ENCODE data around the gene TTLL8. TPM values are rescaled to one million over a fixed set of nuclear protein-coding genes. Genes with fewer than 3 reads are reported as not detected.
A peak's percentile ranks its signal among the peaks of the same experiment; 100 is the strongest.

The TTLL8 gene
- total RNA-seq, 4 donors from 2014 or later = not detected

GRCh38 chr22:50032941-50033601 is 25.0 kb downstream of the TTLL8 start:
- no peak for TF ChIP-seq CTCF (IDR thresholded peaks at IDR 0.05)
- no peak for TF ChIP-seq POLR2A (IDR thresholded peaks at IDR 0.05)
- intact Hi-C loops (cut with DNase I; ENCODE audit: low total_unique reads) = no loop called here
- 84 to 87% methylated on average over 20 of the region's 23 CpGs for WGBS, 2 donors
- no peak for DNase-seq (ENCODE audit: low spot score in 2 of 2)
- no peak overlapping the region for H3K4me3 ChIP-seq (ENCODE audit: low read depth, poor library complexity, severe bottlenecking)

GRCh38 chr22:50032109-50032871 is 25.8 kb downstream of the TTLL8 start:
- TF ChIP-seq CTCF (IDR thresholded peaks at IDR 0.05) (no peak), POLR2A (IDR thresholded peaks at IDR 0.05) (no peak)
- 80 to 83% methylated on average over 21 of the region's 24 CpGs for WGBS, 2 donors
- no peak for DNase-seq (ENCODE audit: low spot score in 2 of 2)
- intact Hi-C loops (cut with DNase I; ENCODE audit: low total_unique reads) = no loop called here
- H3K4me3 ChIP-seq (ENCODE audit: low read depth, poor library complexity, severe bottlenecking) = no peak overlapping the region

GRCh38 chr22:50031189-50032091 is 26.7 kb downstream of the TTLL8 start:
- DNase-seq (ENCODE audit: low spot score in 2 of 2) = peak in 1 of 2 donors; percentile 85
- H3K4me3 ChIP-seq (ENCODE audit: low read depth, poor library complexity, severe bottlenecking) = no peak overlapping the region
- intact Hi-C loops (cut with DNase I; ENCODE audit: low total_unique reads) = loop anchor here (2.0 kb wide), 1 partner anchor 101 kb away; no protein-coding TSS in a partner anchor
- 82 to 84% methylated on average over 44 to 46 of the region's 49 CpGs for WGBS, 2 donors
- TF ChIP-seq POLR2A (IDR thresholded peaks at IDR 0.05) (no peak), CTCF (IDR thresholded peaks at IDR 0.05) (no peak)

GRCh38 chr22:50030297-50031188 is 27.6 kb downstream of the TTLL8 start:
- H3K4me3 ChIP-seq (ENCODE audit: low read depth, poor library complexity, severe bottlenecking) = no peak overlapping the region
- 38 to 40% methylated on average over 14 to 27 of the region's 52 CpGs for WGBS, 2 donors
- DNase-seq (ENCODE audit: low spot score in 2 of 2) = peak; percentile 46 to 93
- intact Hi-C loops (cut with DNase I; ENCODE audit: low total_unique reads) = loop anchor here (2.0 kb wide), 1 partner anchor 100 kb away; no protein-coding TSS in a partner anchor
- TF ChIP-seq POLR2A (IDR thresholded peaks at IDR 0.05) (no peak), CTCF (IDR thresholded peaks at IDR 0.05) (peak in 1 of 3 donors; percentile 67)

All from lower leg skin (tissue), 4 donors.